ENCODE data around the gene C1orf53. TPM values are rescaled to one million over a fixed set of nuclear protein-coding genes. Genes with fewer than 3 reads are reported as not detected.

The C1orf53 gene
- total RNA-seq, 2 experiments from 2014 or later = 2.4 to 4.1 TPM

- Histone ChIP-seq H3K79me2 (ENCODE audit: insufficient read depth, low read depth, low read length) (no peaks in the 10 kb centered on the region), H3K4me3 (ENCODE audit: low read depth, low read length, poor library complexity, severe bottlenecking) (no peak overlapping the region), H4K20me1 (ENCODE audit: insufficient read depth, low read length) (no peaks in the 10 kb centered on the region), H3K9me2 (ENCODE audit: insufficient read depth, low read length) (no peaks in the 10 kb centered on the region), H3K27ac (ENCODE audit: low read depth, low read length, poor library complexity, severe bottlenecking) (no peak overlapping the region), H3K4me2 (ENCODE audit: low read length) (no peak overlapping the region), H2AFZ (ENCODE audit: low read length) (no peak overlapping the region), H3K4me1 (ENCODE audit: insufficient read depth, low read length, poor library complexity, severe bottlenecking) (no peaks in the 10 kb centered on the region), H3K9me3 (ENCODE audit: low read length) (no peaks in the 10 kb centered on the region), H3K36me3 (ENCODE audit: insufficient read depth, low read length) (no peaks in the 10 kb centered on the region)
- POLR2A ChIA-PET = no interaction called here
- BruUV-seq (replicated peaks) = no TSS peak
- intact Hi-C loops (cut with micrococcal nuclease; ENCODE audit: unreplicated experiment) = no loop called here
- CTCF ChIA-PET (ENCODE audit: unreplicated experiment) = no interaction called here
- TF ChIP-seq EZH2phosphoT487 (IDR thresholded peaks at IDR 0.05; ENCODE audit: borderline replicate concordance, low read depth, low read length) = no peak
- no peak for TF ChIP-seq CTCF (conservative IDR thresholded peaks at IDR 0.05; ENCODE audit: low read length)
- no peak for DNase-seq (ENCODE audit: low spot score)
Measured at GRCh38 chr1:197884173-197884572, 18.3 kb upstream of the C1orf53 start.

GRCh38 chr1:197890936-197891335, 11.5 kb upstream of the C1orf53 start:
- Histone ChIP-seq H3K4me2 (ENCODE audit: low read length) (no peak overlapping the region), H3K27ac (ENCODE audit: low read depth, low read length, poor library complexity, severe bottlenecking) (no peak overlapping the region), H3K9me3 (ENCODE audit: low read length) (no peaks in the 10 kb centered on the region), H3K36me3 (ENCODE audit: insufficient read depth, low read length) (no peaks in the 10 kb centered on the region), H3K4me3 (ENCODE audit: low read depth, low read length, poor library complexity, severe bottlenecking) (no peak overlapping the region), H3K9me2 (ENCODE audit: insufficient read depth, low read length) (no peaks in the 10 kb centered on the region), H3K4me1 (ENCODE audit: insufficient read depth, low read length, poor library complexity, severe bottlenecking) (no peaks in the 10 kb centered on the region), H3K79me2 (ENCODE audit: insufficient read depth, low read depth, low read length) (no peaks in the 10 kb centered on the region), H4K20me1 (ENCODE audit: insufficient read depth, low read length) (no peaks in the 10 kb centered on the region), H2AFZ (ENCODE audit: low read length) (no peak overlapping the region)
- TF ChIP-seq CTCF (conservative IDR thresholded peaks at IDR 0.05; ENCODE audit: low read length) (no peak), EZH2phosphoT487 (IDR thresholded peaks at IDR 0.05; ENCODE audit: borderline replicate concordance, low read depth, low read length) (no peak)
- POLR2A ChIA-PET = interaction anchor here (0.6 to 2.9 kb wide), 7 partner anchors 9 to 491 kb away, joined by 3 to 14 read pairs (median 4); partner anchors contain the start of gene C1orf53
- no TSS peak for BruUV-seq (replicated peaks)
- intact Hi-C loops (cut with micrococcal nuclease; ENCODE audit: unreplicated experiment) = no loop called here
- no peak for DNase-seq (ENCODE audit: low spot score)
- CTCF ChIA-PET (ENCODE audit: unreplicated experiment) = no interaction called here

GRCh38 chr1:197892684-197893083, 9.7 kb upstream of the C1orf53 start:
- no peak for DNase-seq (ENCODE audit: low spot score)
- no peak overlapping the region for H3K4me2 ChIP-seq (ENCODE audit: low read length)
- no peaks in the 10 kb centered on the region for H3K36me3 ChIP-seq (ENCODE audit: insufficient read depth, low read length)
- H3K9me2 ChIP-seq (ENCODE audit: insufficient read depth, low read length) = no peaks in the 10 kb centered on the region
- BruUV-seq (replicated peaks) = no TSS peak
- TF ChIP-seq CTCF (conservative IDR thresholded peaks at IDR 0.05; ENCODE audit: low read length) (no peak), EZH2phosphoT487 (IDR thresholded peaks at IDR 0.05; ENCODE audit: borderline replicate concordance, low read depth, low read length) (no peak)
- ChIA-PET POLR2A (interaction anchor here (0.9 to 2.9 kb wide), 2 partner anchors 10 to 217 kb away, joined by 4 to 14 read pairs; partner anchors contain the start of gene C1orf53), CTCF (ENCODE audit: unreplicated experiment) (no interaction called here)
- no peaks in the 10 kb centered on the region for H3K79me2 ChIP-seq (ENCODE audit: insufficient read depth, low read depth, low read length)
- intact Hi-C loops (cut with micrococcal nuclease; ENCODE audit: unreplicated experiment) = no loop called here
- no peaks in the 10 kb centered on the region for H4K20me1 ChIP-seq (ENCODE audit: insufficient read depth, low read length)
- H3K9me3 ChIP-seq (ENCODE audit: low read length) = no peaks in the 10 kb centered on the region
- H3K4me1 ChIP-seq (ENCODE audit: insufficient read depth, low read length, poor library complexity, severe bottlenecking) = no peaks in the 10 kb centered on the region
- no peak overlapping the region for H3K4me3 ChIP-seq (ENCODE audit: low read depth, low read length, poor library complexity, severe bottlenecking)
- H3K27ac ChIP-seq (ENCODE audit: low read depth, low read length, poor library complexity, severe bottlenecking) = no peak overlapping the region
- H2AFZ ChIP-seq (ENCODE audit: low read length) = no peak overlapping the region

Measured in OCI-LY7 (cell line).